ENCODE results near the gene TNFRSF19.
"Not testable (repeated sequence)": the region's sequence is repeated elsewhere in the genome, so short reads cannot be mapped to it uniquely, and the experiment has no call there.

The TNFRSF19 gene

DNA sequence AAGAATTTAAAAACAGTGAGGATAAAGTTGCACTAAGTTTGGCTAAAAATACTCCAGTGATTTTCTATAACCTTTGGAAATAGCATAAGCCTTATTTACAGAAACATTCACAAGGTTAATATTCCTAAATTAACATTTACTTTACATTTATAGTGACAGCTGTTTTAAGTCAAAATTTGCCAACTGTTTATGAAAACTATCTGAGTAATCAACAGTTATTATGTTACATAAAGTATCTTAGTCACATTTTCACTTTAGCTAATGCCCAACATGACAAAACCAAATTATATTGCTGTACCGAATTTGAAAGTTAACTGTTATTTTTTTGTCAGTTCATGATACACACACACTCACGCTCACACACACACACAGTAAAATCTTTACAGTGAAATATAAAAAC is 1.2 kb downstream of the TNFRSF19 start:
- no peak for DNase-seq

DNA sequence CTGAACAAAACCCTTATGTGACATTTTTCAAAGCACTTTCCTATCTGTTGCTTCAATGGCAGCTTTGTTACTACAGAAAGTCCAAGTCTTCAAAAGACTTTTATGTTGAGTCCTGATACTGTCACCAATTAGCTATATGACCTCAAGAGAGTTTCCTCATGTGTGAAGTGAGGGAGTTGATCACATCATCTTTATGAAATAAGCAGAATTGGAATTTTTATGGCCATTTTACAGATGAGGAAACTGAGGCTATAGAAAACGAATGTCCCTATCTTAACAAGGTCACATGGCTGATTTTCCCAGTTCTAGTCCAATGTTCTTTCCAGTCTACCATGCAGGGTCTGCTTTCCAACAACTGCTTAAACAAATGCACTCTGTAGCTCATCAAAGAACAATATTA is 2.6 kb downstream of the TNFRSF19 start:
- DNase-seq = no peak

DNA sequence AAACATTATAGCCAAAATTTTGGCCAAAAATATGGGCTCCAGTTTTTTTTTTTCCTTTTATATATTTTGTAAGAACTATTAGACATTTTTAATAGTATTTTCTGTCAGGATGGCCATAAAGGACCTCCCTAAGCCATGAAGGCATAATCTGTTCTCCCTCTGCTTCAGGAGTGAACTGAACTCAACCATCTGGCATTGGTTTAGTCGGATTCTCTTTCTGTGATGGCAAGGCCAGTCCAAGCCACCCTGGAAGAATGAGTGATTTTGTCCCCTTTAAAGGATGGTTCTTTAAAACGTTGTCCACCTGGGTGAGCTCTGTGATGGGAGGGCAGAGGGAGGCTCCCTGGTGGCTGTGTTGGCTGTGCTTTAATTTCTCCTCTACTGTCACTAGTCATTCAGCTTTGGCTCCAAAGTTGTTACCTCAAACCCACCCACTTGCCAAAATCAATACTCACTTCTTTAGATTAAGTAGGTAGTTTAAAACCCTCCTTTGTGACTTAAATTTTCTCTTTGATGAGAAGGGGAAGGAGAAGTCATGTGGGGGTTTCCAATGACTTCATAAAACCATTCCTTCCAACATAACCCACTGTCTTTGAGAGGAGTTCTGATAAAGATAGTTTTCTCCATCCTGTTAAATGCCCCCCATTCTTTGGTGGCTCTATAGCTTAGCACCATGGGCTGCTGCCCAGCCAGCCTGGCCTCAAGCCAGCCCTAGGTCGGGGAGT is 4.4 kb downstream of the TNFRSF19 start:
- no peak for DNase-seq

DNA sequence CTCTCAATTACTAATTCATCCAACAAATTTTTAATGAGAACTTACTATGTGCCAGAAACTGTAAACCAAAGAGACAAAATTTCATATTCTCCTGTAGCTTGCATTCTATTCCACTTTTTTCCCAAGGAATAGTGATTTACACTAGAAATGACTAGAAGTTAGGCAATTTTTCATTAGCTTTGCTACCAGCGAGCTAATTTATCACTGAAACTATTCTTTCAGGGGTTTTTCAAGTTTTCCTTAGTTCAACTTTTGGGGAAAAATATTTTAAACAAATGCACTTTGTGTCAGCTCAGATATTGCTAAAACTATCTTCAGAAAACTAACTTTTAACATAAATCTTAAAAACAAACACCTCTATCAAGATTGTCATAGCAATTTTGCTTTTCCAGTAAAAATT is 5.4 kb downstream of the TNFRSF19 start:
- DNase-seq = no peak

DNA sequence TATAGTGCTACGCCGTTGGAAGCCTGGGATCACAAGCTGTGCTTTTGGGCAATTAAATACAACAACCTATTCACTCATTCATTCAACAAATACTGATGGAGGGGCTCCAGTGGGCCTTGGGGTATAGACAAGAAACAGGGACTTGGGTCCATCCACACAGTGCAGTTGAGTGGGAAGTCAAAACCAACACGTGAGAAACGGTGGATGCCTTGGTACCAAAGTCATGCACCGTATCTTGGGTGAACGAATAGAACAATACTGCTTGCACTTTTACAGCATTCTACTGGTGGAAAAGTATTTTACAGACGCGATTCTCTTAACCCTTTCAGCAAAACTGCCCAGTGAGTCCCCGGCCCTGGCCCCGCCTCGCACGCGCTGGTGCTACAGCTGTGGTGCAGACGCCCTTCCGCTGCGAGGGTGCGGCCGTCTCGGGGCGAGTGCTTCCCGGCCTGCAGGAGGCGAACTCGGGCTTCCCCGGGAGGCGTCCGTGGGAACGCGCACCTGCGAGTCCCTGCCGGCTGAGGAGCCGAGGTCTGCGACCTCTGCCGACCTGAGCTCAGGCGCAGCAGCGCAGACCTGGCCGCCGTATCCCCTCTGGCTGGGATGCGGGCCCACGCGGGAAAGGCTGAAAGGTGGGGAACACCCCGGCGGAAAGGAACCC is 8.3 kb downstream of the TNFRSF19 start:
- DNase-seq = peak; percentile 82

DNA sequence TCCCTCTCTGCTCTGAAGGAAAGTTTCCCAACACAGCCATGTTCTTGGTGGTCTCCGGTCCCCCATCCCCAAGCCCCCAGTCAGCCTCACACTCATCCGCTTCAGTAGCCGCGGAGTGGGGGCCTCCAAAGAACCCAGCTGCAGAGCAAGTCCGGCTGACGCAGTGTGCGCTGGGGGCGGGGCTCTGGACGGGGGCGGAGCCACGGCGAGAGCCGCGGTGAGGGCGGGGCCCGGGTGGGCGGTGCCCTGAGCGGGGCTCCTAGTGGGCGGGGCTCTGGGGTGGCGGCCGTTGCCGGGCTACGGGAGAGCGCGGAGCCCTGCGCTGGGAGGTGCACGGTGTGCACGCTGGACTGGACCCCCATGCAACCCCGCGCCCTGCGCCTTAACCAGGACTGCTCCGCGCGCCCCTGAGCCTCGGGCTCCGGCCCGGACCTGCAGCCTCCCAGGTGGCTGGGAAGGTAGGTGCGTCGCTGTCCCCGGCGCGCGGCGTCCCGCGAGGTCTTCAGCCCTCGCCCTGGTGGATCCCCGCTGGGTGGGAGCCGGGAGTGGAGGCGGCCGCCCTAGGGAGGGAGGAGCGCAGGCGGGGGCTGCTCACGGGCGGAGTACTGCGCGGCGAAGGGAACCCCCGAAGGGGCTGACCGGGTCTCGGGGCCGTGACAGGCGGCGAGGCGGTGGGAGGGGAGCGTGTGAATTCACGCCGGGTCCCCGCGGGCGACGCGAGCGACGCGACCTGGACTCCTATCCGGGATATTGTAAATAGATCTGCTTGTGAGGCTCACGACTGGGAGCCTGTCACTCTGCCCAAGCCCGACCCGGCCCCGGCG is 9.1 kb downstream of the TNFRSF19 start:
- DNase-seq = peak; percentile 93

DNA sequence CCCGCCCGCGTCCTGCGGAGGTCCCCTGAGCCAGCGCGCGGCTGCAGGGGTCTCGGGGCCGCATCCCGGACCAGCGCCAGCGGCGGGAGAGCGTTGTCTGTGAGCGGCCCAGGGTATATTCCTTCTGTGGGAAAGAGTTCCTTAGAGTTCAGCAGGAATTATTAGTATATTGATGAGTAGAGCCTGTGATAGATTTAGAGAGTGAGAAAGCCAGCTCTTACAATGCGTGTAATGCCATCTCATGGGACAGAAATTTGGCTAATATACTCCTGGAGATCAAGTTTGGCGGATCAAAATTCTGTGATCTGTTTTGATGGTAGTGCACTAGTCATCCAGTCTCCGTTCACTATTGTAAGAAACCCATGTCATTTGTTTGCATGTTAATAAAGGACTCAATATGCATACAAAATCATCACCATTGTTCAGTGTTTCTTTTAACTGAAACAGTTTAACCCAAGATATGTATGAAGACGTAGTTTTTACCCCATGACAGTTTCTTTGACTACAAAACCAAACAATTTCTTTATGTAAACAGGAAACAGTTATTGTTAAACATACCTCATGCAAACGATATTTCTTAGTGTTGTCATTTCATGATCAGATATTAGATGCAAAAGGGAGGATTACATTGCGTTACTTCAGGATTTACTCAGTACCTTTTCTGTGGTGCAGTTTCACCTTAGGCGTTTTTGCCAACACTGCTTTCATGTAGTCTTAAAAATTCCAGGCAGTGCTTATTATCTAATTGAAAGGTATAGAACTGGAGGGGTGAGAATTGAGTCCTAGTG is 9.9 kb downstream of the TNFRSF19 start:
- peak; percentile 23 for DNase-seq

DNA sequence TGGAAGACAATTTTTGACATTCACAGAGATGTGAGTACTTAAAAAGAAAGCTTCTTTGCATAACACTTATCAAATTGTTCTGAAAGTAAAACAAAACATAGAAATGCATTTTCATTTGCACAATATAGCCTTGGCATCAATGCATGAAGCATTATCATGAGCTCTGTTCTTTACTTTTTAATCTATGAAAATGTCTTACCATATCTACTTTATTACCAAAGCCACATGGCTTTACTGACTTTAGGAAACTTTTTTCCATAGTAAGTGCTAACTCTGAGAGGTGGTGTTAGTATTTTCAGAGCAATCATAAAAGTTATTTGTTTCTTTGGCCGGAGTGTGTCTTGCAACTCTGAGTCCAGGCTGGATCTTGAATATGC is 10.5 kb downstream of the TNFRSF19 start:
- DNase-seq = no peak

DNA sequence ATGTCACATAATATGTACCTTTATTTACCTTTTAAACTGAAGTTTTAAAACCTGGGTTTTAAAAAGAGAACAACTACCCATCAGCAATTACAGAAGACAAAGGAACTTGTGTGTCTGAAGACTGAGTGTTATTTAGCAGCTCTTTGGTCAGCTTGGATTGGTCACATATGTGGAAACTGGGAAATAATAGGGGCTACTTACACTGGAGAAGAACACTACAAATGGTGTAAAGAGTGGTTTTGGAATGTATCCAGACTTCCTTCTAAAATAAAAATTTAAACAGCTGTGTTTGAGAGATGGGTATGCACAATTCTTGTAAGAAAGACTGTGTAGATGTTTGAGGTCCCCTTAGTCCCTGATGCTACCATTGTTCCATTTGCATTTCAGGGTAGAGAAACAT is 13.3 kb downstream of the TNFRSF19 start:
- no peak for DNase-seq

DNA sequence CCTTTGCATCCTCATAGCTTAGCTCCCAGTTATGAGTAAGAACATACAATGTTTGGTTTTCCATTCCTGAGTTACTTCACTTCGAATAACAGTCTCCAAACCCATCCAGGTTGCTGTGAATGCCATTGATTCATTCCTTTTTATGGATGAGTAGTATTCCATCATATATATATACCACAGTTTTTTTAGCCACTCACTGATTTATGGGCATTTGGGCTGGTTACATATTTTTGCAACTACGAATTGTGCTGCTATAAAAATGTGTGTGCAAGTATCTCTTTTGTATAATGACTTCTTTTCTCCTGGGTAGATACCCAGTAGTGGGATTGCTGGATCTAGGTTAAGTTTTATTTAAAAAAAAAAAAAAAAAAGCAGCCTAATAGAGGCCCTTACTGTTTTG is 14.1 kb downstream of the TNFRSF19 start:
- DNase-seq = no peak

DNA sequence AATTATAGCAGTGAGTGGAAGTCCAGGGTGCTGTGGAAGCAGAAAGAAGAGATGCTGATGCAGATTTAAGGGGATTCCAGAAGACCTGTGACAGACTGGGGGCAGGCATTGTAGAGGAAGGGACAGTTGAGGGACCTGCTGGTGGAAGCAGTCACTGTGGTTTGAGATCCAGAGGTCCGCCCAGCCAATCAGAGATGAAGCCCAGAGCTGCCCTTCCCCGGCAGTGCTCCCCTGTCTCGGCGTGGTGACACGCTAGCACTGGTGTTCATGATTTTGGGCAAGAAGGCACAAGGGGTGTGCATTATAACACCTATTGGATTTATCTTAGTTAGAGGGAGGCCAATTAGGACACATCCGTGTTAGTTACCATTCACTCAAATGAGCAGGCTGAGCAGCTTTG is 16.1 kb downstream of the TNFRSF19 start:
- DNase-seq = no peak

DNA sequence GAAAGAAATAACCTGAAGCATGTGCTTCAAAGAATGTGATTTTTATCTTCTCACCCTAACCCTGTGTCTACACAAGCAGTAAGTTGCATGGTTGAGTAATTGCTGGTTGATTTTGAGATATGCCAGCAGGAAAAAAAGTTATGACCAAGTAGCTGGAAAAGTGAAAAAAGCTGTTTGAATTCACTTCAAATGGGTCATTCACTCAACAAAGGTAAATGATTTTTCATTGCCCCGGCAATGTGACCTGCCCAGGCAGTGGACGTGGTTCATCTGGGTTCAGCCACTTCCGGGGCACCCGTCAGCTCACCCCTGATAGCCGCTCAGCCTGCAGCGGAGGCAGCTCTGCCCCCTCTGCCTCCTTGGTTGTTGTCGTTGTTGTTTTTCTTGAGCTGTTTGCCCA is 18.5 kb downstream of the TNFRSF19 start:
- DNase-seq = no peak

DNA sequence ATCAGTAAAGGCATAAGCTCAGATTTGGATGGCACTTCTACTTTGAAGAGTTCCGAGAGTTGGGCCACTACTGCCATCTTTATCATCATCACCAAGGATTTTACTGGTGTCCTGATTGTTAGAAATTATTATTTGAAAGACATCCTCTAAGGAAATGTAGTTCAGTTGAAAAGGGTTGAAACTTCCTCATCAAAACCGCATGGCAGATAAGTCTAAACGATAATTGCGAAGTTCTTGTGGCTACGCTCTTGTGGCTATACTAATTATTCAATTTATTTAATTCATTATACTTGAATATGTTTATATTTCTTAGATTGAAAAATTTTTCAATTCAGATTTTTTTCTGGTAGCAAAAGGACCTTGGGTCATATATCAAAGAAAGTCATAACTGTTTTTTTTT is 22.4 kb downstream of the TNFRSF19 start:
- peak; percentile 68 for DNase-seq

DNA sequence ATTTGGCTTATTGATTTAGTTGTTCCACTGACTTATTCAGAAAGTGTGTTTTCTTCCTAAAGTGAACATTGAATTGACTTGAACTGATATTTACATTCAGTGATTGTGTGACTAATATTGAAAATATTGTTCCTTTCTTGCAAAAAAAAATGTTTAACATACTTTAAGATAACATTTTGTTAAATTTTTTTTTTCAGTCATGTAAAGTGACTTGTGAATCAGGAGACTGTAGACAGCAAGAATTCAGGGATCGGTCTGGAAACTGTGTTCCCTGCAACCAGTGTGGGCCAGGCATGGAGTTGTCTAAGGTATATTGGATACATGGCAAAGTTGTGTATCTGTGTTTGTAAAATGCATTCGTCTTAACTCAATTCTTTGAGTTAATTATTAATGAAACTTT is 22.9 kb downstream of the TNFRSF19 start:
- no peak for DNase-seq

DNA sequence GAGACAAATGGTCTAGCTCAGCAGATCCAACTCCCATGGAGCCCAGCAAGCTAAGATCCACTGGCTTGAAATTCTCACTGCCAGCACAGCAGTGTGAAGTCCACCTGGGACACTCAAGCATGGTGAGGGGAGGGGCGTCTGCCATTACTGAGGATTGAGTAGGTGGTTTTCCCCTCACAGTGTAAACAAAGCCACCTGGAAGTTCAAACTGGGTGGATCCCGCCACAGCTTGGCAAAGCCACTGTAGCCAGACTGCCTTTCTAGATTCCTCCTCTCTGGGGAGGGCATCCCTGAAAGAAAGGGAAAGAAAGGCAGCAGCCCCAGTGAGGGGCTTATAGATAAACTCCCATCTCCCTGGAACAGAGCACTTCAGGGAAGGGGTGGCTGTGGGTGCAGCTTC is 24.1 kb downstream of the TNFRSF19 start:
- not testable (repeated sequence) for DNase-seq

DNA sequence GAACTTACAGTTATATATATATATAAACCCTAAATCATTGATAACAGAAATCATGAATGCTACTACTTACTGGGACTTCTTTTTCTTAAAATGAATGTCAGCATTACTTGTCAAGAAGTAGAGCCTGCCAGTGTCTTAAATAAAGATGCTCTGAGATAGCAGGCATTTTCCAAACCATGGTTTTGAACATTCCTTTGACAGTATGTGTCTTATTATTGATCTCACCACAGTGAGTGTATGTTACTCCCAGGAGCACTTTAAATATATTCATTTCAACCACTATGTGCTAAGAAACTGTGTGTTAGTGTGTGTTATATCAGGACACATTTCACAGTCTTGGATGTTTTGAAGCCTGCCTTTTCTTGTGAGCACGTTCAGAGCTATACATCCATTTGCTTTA is 28.2 kb downstream of the TNFRSF19 start:
- DNase-seq = no peak

DNA sequence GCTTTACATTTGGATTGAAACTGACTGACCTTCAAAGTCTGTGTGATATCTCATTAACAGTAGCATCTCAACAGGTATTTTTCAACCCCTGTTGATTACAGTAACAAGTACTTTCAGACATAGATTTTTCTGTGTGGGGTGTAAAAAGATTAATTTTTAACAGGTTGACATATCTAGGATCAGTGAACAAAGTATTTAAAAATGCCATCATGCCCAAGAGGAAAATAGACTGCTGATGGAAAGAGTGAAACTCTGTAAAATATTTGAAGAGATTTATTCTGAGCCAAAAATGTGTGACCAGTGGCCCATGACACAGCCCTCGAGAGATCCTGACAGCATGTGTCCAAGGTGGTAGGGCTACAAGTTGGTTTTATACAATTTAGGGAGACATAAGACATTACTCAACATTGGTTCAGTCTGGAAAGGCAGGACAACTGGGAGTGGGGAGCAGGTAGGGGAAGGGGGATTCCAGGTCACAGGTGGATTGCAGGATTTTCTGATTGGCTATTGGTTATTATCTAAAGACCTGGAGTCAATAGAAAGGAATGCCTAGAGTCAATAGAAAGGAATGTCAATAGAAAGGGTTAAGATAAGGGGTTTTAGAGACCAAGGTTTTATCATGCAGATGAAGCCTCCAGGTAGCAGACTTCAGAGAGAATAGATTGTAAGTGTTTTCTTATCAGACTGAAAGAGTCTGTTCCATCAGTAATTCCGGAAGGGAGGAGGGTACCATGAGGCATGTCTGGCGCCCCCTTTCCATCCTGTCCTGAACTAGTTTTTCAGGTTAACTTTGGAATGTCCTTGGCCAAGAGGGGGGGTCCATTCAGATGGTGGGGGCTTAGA is 29.1 kb downstream of the TNFRSF19 start:
- no peak for DNase-seq

DNA sequence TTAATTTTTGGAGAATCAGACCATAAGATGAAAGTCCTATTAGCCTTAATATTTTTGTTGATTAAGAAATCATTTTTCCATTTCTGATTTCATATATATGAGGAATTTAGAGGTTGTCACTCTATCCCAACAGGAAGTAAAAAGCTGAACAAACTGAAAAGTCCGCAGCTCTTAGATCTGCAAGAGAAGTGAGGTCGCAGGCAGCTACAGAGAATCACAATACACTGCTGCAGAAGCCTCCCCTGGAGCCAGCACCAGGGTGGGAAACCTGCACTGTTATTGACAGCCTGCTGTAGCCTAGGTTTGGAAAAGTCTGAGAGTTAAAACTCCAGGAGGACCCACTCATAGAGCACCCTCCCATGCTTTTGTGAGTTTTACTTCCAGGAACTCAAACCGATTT is 29.9 kb downstream of the TNFRSF19 start:
- DNase-seq = no peak

DNA sequence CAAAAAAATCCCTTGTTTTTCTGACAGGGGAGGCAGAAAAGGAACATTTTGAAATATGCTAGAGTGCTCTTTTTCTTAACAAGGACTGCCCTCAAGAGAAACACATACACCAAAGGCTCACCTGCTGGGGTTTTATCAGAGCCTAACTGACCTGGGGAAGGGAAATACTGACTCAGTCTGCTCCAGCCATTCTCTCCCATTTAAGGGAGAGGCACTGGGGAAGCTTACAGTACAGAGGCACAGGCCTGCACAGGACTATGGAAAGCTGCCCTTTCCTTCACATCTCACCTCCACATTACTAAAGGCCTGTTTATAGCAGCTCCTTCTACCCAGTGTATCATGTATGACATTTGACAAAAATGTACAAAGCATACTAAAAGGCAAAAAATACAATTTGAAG is 30.3 kb downstream of the TNFRSF19 start:
- no peak for DNase-seq

DNA sequence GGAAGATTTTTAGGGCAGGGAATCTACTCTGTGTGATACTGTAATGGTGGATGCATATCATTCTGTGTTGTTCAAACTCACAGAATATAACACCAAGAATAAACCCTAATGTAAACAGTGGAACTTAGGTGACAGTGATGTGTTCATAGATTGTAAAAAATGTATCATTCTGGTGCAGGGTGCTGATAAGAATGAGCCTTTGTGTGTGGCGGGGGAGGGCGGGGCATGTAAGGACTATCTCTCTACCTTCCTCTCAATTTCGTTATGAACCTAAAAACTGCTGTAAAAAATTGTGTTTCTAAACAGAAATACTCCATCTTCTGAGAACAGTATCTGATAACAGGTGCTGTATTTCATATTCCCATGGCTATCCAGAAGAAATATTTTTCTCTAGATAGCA is 35.6 kb downstream of the TNFRSF19 start:
- DNase-seq = peak; percentile 78

DNA sequence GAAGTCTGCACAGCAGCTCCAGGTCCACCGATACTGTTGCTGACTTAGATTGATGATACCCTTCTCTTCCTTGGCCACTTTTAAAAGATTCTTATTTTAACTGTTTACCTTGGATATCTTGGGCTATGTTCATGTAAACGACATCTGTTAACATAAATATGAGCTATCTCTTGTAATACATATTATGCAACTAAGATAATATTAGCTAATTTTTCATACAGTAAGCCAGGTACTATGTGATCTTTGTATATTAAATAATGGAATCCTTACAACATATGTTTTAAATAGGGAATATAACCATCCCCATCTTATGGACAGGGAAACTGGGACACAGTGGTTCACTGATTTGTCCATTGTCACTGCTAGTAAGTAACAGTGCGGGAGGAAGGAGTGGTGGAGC is 37.9 kb downstream of the TNFRSF19 start:
- no peak for DNase-seq

DNA sequence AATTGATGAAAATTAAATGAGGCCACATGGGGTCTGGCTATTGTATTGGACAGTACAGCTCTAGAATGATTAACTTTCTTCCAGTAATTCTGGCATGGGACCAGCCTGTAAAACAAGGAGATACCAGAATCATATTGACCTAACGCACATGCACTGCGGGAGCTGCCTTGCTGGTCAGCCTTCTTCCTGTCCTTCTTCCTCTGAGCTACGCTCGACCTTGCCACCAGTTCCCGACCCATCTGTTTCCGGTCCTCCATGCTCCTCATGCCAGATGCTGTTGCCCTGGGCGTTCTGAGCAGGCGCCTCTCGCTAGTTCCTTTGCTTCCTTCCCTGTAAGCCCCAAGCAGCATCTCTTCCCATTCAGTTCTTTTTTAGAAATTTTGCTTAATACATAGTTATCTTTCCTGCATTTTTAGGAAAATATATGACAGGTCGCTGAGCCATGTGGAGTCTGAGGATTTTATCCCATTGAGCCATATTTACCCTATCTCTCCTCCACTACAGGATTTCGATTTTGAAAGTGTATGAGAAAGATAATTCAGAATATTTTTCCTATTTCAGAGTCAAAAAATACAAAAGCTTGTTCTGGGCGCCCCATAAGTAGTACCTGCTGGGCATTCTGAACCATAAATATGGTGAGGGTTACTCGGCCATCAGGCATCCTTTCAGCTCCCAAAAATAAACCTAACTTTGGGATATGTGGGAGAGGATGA is 38.6 kb downstream of the TNFRSF19 start:
- peak; percentile 51 for DNase-seq
